GM12865 (cell line): ENCODE data around the gene EPHB1.

Source experiments
- DNase-seq: peaks from one replicate; pipeline ENCODE4 v3.0.0; 2010; ENCODE audit warnings: low read depth
- H3K4me3 ChIP-seq: 2 replicates; pipeline ENCODE4 v1.5.1; 2011; ENCODE audit warnings: mild to moderate bottlenecking, low read depth, low read length, control low read depth
- TF ChIP-seq, protein P1 (sequence below): IDR thresholded peaks from 2 replicates; pipeline ENCODE4 v1.5.1; 2011; ENCODE audit warnings: low read length, control low read depth, low read depth, inconsistent platforms; ENCODE audit not compliant: insufficient read depth; ENCODE audit errors: missing control alignments

Gene EPHB1

DNA sequence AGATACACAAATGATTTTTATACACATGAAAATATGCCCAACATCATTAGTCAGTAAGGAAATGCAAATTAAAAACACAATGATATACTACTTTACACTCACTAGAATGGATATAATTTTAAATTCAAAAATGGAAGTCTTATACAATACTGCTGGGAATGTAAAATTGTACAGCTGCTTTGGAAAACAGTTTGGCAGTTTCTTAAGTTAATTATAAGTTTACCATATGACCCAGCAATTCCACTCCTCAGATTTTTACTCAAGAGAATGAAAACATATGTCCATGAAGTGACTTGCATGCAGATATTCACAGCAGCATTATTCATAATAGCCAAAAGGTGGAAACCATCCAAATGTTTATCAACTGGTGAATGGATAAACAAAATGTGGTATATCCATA lies 281.3 kb downstream of the EPHB1 start:
- no peak overlapping the region for H3K4me3 ChIP-seq
- no peak for DNase-seq

GRCh38 chr3:135077186-135077585 lies 282.1 kb downstream of the EPHB1 start:
- no peak for DNase-seq
- TF ChIP-seq, protein P1, sequence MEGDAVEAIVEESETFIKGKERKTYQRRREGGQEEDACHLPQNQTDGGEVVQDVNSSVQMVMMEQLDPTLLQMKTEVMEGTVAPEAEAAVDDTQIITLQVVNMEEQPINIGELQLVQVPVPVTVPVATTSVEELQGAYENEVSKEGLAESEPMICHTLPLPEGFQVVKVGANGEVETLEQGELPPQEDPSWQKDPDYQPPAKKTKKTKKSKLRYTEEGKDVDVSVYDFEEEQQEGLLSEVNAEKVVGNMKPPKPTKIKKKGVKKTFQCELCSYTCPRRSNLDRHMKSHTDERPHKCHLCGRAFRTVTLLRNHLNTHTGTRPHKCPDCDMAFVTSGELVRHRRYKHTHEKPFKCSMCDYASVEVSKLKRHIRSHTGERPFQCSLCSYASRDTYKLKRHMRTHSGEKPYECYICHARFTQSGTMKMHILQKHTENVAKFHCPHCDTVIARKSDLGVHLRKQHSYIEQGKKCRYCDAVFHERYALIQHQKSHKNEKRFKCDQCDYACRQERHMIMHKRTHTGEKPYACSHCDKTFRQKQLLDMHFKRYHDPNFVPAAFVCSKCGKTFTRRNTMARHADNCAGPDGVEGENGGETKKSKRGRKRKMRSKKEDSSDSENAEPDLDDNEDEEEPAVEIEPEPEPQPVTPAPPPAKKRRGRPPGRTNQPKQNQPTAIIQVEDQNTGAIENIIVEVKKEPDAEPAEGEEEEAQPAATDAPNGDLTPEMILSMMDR, result no peak
- no peak overlapping the region for H3K4me3 ChIP-seq

More for the DNA sequence above, 281.3 kb downstream of the EPHB1 start:
- TF ChIP-seq, protein P1, result no peak

DNA sequence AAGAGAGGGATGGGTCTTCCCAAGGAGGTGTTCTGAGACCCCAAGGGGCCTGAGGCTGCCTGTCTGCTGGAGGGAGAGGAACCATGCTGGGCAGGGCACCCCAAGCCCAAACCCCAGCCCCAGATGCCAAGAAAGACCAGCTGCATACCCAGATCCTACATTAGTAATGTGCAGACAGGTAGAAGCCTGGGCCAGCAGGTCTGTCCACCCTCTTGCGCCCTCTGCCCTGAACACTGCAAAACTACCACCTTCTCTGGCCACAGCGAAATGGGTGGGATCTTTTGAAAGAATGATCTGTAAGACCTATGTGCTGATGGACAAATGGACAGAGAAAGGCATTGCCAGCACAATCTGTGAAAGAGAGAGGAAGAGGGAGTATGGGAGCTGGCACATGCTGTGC lies 283.2 kb downstream of the EPHB1 start:
- no peak overlapping the region for H3K4me3 ChIP-seq
- DNase-seq, result no peak
- TF ChIP-seq, protein P1, result no peak

GRCh38 chr3:135079095-135079494 lies 284.0 kb downstream of the EPHB1 start:
- DNase-seq, result no peak
- H3K4me3 ChIP-seq, result no peak overlapping the region
- TF ChIP-seq, protein P1, result no peak

DNA sequence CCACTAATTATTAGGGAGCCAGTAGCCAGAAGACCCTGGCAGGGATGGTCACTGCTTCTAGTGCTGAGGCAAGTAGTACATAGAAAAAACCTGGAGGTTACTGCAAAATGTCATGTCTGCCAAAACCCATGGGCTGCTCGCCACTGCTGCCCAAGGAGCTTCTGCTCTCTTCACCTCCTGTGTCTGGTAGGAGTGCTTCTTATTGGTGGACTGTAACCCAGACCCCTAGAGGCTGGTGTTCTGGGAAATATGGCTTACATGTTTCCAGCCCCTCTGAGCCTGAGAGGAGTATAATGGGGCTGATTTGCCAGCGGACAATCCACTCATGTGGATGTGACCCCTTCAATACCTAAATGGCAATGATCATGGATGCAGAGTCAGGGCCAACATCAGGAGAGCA lies 286.4 kb downstream of the EPHB1 start:
- H3K4me3 ChIP-seq, result no peak overlapping the region
- no peak for DNase-seq
- TF ChIP-seq, protein P1, result no peak

- TF ChIP-seq, protein P1, result no peak
- DNase-seq, result no peak
- no peak overlapping the region for H3K4me3 ChIP-seq
These were observed 286.9 kb downstream of the EPHB1 start for GRCh38 chr3:135081856-135082434.

- no peak overlapping the region for H3K4me3 ChIP-seq
- TF ChIP-seq, protein P1, result no peak
- no peak for DNase-seq
These were observed 287.6 kb downstream of the EPHB1 start for GRCh38 chr3:135082706-135083105.
